H1 (cell line): ENCODE data around the gene BRI3BP.

ENCODE experiments used
- CTCF ChIP-seq, 3 experiments: IDR thresholded peaks; 1 replicate in 2 of 3; 2 replicates in 1 of 3; pipeline versions ENCODE4 v1.5.1 to v1.6.1; 2011; ENCODE audit warnings: low read length in 3 of 3, mild to moderate bottlenecking in 3 of 3, inconsistent platforms in 2 of 3, low read depth in 1 of 3, moderate library complexity in 1 of 3; ENCODE audit not compliant: insufficient read depth in 1 of 3; ENCODE audit errors: control extremely low read depth in 1 of 3
- EZH2 ChIP-seq: fragments of 200-600 bp; sonication (generic); IDR thresholded peaks from 2 replicates; pipeline ENCODE4 v1.7.1; 2012; ENCODE audit warnings: low read depth, mild to moderate bottlenecking, moderate library complexity, low read length, inconsistent platforms; ENCODE audit not compliant: severe bottlenecking
- HDAC2 ChIP-seq, 2 experiments: fragments of 300-600 bp in 1 of 2; sonication (generic) in 1 of 2; IDR thresholded peaks; 2 replicates each; pipeline ENCODE4 v1.6.1; 2011 to 2012; ENCODE audit warnings: low read depth in 2 of 2, low read length in 2 of 2, mild to moderate bottlenecking in 2 of 2, moderate library complexity in 2 of 2, borderline replicate concordance in 1 of 2, inconsistent platforms in 1 of 2
- RAD21 ChIP-seq, 2 experiments: IDR thresholded peaks in 1 of 2; conservative IDR thresholded peaks in 1 of 2; 2 replicates each; pipeline ENCODE4 v1.6.1; 2011; ENCODE audit warnings: low read depth in 2 of 2, low read length in 2 of 2, improper control_type of control experiment in 1 of 2, inconsistent platforms in 1 of 2, mild to moderate bottlenecking in 1 of 2, moderate library complexity in 1 of 2
- SP1 ChIP-seq: IDR thresholded peaks from 2 replicates; pipeline ENCODE4 v1.6.1; 2011; ENCODE audit warnings: low read depth, low read length

- no peak for TF ChIP-seq CTCF (IDR thresholded peaks at IDR 0.05; ENCODE audit: control extremely low read depth in 1 of 3, insufficient read depth in 1 of 3, low read depth in 1 of 3, low read length in 3 of 3)
- TF ChIP-seq SP1, result no peak
- no peak for TF ChIP-seq RAD21 (IDR thresholded peaks at IDR 0.05 in 1 of 2, conservative IDR thresholded peaks at IDR 0.05 in 1 of 2; ENCODE audit: low read depth in 2 of 2, low read length in 2 of 2)
- TF ChIP-seq EZH2, result no peak
- no peak for TF ChIP-seq HDAC2 (IDR thresholded peaks at IDR 0.05; ENCODE audit: borderline replicate concordance in 1 of 2, low read depth in 2 of 2, low read length in 2 of 2)
These were observed 13.2 kb upstream of the BRI3BP start for GRCh38 chr12:124980098-124980892.
